ENCODE measurements around the gene HTT. TPM values are rescaled to one million over a fixed set of nuclear protein-coding genes. Genes with fewer than 3 reads are reported as not detected.
A peak's percentile ranks its signal among the peaks of the same experiment; 100 is the strongest.

Gene HTT
- total and polyA plus RNA-seq, 2 of the 8 experiments (the other 6 are each of a cell fraction or from before 2014, with no cell fraction given) = 24.0 to 71.0 TPM

DNA sequence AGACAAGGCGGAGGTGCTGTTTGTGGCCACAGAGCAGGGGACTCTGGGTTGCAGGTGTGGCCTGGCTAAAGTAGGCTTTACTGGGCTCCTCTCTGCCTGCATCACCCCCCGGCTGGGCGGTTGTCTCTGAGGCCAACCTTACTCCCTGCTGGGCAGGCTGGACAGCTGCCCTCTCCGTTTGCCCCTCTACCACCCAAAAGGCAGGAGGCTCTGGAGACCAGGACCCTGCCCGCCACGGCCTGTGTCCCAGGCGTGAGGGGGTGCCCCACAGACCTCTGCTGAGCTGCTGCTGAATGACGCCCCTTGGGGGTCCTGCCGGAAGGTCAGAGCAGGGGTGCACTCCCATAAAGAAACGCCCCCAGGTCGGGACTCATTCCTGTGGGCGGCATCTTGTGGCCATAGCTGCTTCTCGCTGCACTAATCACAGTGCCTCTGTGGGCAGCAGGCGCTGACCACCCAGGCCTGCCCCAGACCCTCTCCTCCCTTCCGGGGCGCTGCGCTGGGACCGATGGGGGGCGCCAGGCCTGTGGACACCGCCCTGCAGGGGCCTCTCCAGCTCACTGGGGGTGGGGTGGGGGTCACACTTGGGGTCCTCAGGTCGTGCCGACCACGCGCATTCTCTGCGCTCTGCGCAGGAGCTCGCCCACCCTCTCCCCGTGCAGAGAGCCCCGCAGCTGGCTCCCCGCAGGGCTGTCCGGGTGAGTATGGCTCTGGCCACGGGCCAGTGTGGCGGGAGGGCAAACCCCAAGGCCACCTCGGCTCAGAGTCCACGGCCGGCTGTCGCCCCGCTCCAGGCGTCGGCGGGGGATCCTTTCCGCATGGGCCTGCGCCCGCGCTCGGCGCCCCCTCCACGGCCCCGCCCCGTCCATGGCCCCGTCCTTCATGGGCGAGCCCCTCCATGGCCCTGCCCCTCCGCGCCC, 1.1 kb upstream of the HTT start (continued):
- TF ChIP-seq, protein P1, sequence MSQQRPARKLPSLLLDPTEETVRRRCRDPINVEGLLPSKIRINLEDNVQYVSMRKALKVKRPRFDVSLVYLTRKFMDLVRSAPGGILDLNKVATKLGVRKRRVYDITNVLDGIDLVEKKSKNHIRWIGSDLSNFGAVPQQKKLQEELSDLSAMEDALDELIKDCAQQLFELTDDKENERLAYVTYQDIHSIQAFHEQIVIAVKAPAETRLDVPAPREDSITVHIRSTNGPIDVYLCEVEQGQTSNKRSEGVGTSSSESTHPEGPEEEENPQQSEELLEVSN (IDR thresholded peaks at IDR 0.05) = peak; percentile 46; the same call in 1 of the 2 replicates
- TF ChIP-seq RXRA (IDR thresholded peaks at IDR 0.05; ENCODE audit: insufficient read depth, low read depth, low read length) (no peak), EGR1 (IDR thresholded peaks at IDR 0.05; ENCODE audit: borderline replicate concordance, low read depth, low read length) (no peak), SIX5 (IDR thresholded peaks at IDR 0.05; ENCODE audit: low read depth, low read length) (no peak), HDAC6 (IDR thresholded peaks at IDR 0.05; ENCODE audit: low read depth, low read length) (no peak), ZNF274 (IDR thresholded peaks at IDR 0.05; ENCODE audit: borderline replicate concordance, extremely low read depth, low read length) (no peak), CREB1 (IDR thresholded peaks at IDR 0.05) (no peak), BCL11A (IDR thresholded peaks at IDR 0.05; ENCODE audit: low read depth in 2 of 2, low read length in 2 of 2) (no peak), JUND (IDR thresholded peaks at IDR 0.05; ENCODE audit: low read length) (no peak), MAFK (IDR thresholded peaks at IDR 0.05; ENCODE audit: low read depth, low read length) (no peak), TEAD4 (IDR thresholded peaks at IDR 0.05; ENCODE audit: low read depth, low read length) (no peak), NANOG (IDR thresholded peaks at IDR 0.05; ENCODE audit: insufficient read depth, low read depth, low read length, poor library complexity, severe bottlenecking) (no peak), CHD1 (IDR thresholded peaks at IDR 0.05; ENCODE audit: low read depth, low read length) (no peak), GTF2F1 (IDR thresholded peaks at IDR 0.05; ENCODE audit: borderline replicate concordance, low read depth, low read length) (no peak), POLR2A (IDR thresholded peaks at IDR 0.05; ENCODE audit: control extremely low read depth in 1 of 2, low read depth in 2 of 2, low read length in 2 of 2) (peak in 1 of 2 experiments; percentile 30; a peak in 1 of 3 replicates), KDM1A (IDR thresholded peaks at IDR 0.05; ENCODE audit: borderline replicate concordance, low read length) (no peak), SAP30 (IDR thresholded peaks at IDR 0.05; ENCODE audit: insufficient read depth, insufficient replicate concordance, low read length) (no peak), CHD2 (IDR thresholded peaks at IDR 0.05; ENCODE audit: low read length) (no peak), SP2 (IDR thresholded peaks at IDR 0.05; ENCODE audit: low read length) (no peak), CEBPB (IDR thresholded peaks at IDR 0.05; ENCODE audit: low read depth, low read length) (no peak)
- TF ChIP-seq, protein P2, sequence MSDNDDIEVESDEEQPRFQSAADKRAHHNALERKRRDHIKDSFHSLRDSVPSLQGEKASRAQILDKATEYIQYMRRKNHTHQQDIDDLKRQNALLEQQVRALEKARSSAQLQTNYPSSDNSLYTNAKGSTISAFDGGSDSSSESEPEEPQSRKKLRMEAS (IDR thresholded peaks at IDR 0.05) = peak; percentile 27
- TF ChIP-seq, protein P3, sequence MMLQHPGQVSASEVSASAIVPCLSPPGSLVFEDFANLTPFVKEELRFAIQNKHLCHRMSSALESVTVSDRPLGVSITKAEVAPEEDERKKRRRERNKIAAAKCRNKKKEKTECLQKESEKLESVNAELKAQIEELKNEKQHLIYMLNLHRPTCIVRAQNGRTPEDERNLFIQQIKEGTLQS (IDR thresholded peaks at IDR 0.05; ENCODE audit: insufficient read depth, low read depth, low read length) = no peak
- TF ChIP-seq, protein P4, sequence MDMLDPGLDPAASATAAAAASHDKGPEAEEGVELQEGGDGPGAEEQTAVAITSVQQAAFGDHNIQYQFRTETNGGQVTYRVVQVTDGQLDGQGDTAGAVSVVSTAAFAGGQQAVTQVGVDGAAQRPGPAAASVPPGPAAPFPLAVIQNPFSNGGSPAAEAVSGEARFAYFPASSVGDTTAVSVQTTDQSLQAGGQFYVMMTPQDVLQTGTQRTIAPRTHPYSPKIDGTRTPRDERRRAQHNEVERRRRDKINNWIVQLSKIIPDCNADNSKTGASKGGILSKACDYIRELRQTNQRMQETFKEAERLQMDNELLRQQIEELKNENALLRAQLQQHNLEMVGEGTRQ (IDR thresholded peaks at IDR 0.05; ENCODE audit: low read length) = no peak
